PC-9 (cell line): ENCODE data around the gene ARHGEF37.

Experiments
- EZH2 ChIP-seq: fragments of 200-600 bp; sonication (generic); IDR thresholded peaks from 2 replicates; pipeline ENCODE4 v1.8.0; 2017; ENCODE audit warnings: antibody characterized with exemption, low read depth
- TF ChIP-seq, protein P1 (sequence below): fragments of 200-600 bp; sonication (generic); conservative IDR thresholded peaks from 2 replicates; pipeline ENCODE4 v1.6.1; 2017; ENCODE audit warnings: mixed run types, antibody characterized with exemption, mild to moderate bottlenecking, moderate library complexity

DNA sequence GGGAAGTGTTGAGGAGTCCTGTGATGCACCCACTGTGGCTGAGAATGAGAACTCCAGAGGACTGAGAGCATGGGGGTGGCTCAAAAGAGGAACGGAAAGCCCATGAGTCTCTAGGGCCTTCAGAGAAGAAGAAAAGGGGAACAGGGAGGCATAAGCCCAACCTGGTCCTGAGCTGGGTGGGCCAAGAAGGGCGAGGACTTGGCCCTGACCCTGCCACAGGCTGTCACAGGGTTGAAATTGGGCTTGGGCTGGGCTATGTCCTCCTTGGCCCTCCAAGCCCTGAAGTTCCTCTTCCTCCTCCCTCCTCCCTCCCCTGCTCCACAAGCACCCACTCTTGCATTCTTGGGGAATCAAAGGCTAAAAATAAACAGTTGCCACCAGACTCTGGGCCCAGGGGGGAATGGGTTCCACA, 99.5 kb downstream of the ARHGEF37 start:
- no peak for TF ChIP-seq EZH2
- TF ChIP-seq, protein P1, sequence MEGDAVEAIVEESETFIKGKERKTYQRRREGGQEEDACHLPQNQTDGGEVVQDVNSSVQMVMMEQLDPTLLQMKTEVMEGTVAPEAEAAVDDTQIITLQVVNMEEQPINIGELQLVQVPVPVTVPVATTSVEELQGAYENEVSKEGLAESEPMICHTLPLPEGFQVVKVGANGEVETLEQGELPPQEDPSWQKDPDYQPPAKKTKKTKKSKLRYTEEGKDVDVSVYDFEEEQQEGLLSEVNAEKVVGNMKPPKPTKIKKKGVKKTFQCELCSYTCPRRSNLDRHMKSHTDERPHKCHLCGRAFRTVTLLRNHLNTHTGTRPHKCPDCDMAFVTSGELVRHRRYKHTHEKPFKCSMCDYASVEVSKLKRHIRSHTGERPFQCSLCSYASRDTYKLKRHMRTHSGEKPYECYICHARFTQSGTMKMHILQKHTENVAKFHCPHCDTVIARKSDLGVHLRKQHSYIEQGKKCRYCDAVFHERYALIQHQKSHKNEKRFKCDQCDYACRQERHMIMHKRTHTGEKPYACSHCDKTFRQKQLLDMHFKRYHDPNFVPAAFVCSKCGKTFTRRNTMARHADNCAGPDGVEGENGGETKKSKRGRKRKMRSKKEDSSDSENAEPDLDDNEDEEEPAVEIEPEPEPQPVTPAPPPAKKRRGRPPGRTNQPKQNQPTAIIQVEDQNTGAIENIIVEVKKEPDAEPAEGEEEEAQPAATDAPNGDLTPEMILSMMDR, result no peak
